ENCODE results near the gene RCC2.

The RCC2 gene

GRCh38 chr1:17404820-17405219 lies 34.7 kb downstream of the RCC2 start:
- ChIA-PET POLR2A (no interaction called here), CTCF (interaction anchor here (0.6 to 9.1 kb wide), 10 partner anchors 10 to 1191 kb away, joined by 3 to 95 read pairs (median 18); no protein-coding TSS in a partner anchor)
- TF ChIP-seq CTCF (IDR thresholded peaks at IDR 0.05; ENCODE audit: insufficient read depth, low read length, missing control alignments): no peak
- no peak for DNase-seq (ENCODE audit: low read depth, low spot score)
- H3K4me3 ChIP-seq (ENCODE audit: low read depth, low read length): no peak overlapping the region

GRCh38 chr1:17404034-17404684 lies 35.3 kb downstream of the RCC2 start:
- H3K4me3 ChIP-seq (ENCODE audit: low read depth, low read length): no peak overlapping the region
- ChIA-PET POLR2A (no interaction called here), CTCF (interaction anchor here (1.0 to 9.1 kb wide), 9 partner anchors 9 to 347 kb away, joined by 3 to 95 read pairs (median 22); no protein-coding TSS in a partner anchor)
- no peak for TF ChIP-seq CTCF (IDR thresholded peaks at IDR 0.05; ENCODE audit: insufficient read depth, low read length, missing control alignments)
- no peak for DNase-seq (ENCODE audit: low read depth, low spot score)

- ChIA-PET POLR2A (no interaction called here), CTCF (interaction anchor here (1.0 to 9.1 kb wide), 5 partner anchors 37 to 345 kb away, joined by 3 to 95 read pairs (median 4); partner anchors contain the start of gene RCC2)
- DNase-seq (ENCODE audit: low read depth, low spot score): no peak
- TF ChIP-seq CTCF (IDR thresholded peaks at IDR 0.05; ENCODE audit: insufficient read depth, low read length, missing control alignments): no peak
- no peak overlapping the region for H3K4me3 ChIP-seq (ENCODE audit: low read depth, low read length)
Measured at GRCh38 chr1:17403081-17403480, 36.4 kb downstream of the RCC2 start.

GRCh38 chr1:17401841-17402240 lies 37.6 kb downstream of the RCC2 start:
- ChIA-PET CTCF (interaction anchor here (1.1 to 9.1 kb wide), 5 partner anchors 38 to 342 kb away, joined by 3 to 95 read pairs (median 4); partner anchors contain the start of gene RCC2), POLR2A (no interaction called here)
- no peak for TF ChIP-seq CTCF (IDR thresholded peaks at IDR 0.05; ENCODE audit: insufficient read depth, low read length, missing control alignments)
- no peak for DNase-seq (ENCODE audit: low read depth, low spot score)
- no peak overlapping the region for H3K4me3 ChIP-seq (ENCODE audit: low read depth, low read length)

GRCh38 chr1:17400725-17401341 lies 38.6 kb downstream of the RCC2 start:
- no peak for DNase-seq (ENCODE audit: low read depth, low spot score)
- no peak overlapping the region for H3K4me3 ChIP-seq (ENCODE audit: low read depth, low read length)
- ChIA-PET CTCF (interaction anchor here (0.8 to 9.1 kb wide), 3 partner anchors 9 to 338 kb away, joined by 3 to 95 read pairs (median 11); no protein-coding TSS in a partner anchor), POLR2A (no interaction called here)
- TF ChIP-seq CTCF (IDR thresholded peaks at IDR 0.05; ENCODE audit: insufficient read depth, low read length, missing control alignments): no peak
